WTC11 (cell line): ENCODE measurements around the gene FCRL5.

Source experiments
- CTCF ChIP-seq: fragments of 200-600 bp; IDR thresholded peaks from 2 replicates; pipeline ENCODE4 v1.8.0; 2022; ENCODE audit warnings: antibody characterized with exemption
- MLX ChIP-seq: sonication (generic); formaldehyde crosslinking; IDR thresholded peaks from 2 replicates; pipeline ENCODE4 v1.8.1; 2023; ENCODE audit warnings: mild to moderate bottlenecking, missing genetic modification reagents, moderate library complexity
- SOX15 ChIP-seq: fragments of 250-450 bp; sonication (Bioruptor Pico); IDR thresholded peaks from 2 replicates; pipeline ENCODE4 v1.9.0; 2021; ENCODE audit warnings: mild to moderate bottlenecking
- ZNF138 ChIP-seq: sonication (generic); formaldehyde crosslinking; conservative IDR thresholded peaks from 2 replicates; pipeline ENCODE4 v1.8.1; 2022; ENCODE audit warnings: mild to moderate bottlenecking, moderate library complexity, missing genetic modification reagents
- ZSCAN18 ChIP-seq: fragments of 250-450 bp; sonication (Bioruptor Pico); IDR thresholded peaks from 2 replicates; pipeline ENCODE4 v2.1.2; 2022; ENCODE audit warnings: mild to moderate bottlenecking, moderate library complexity
- TF ChIP-seq, protein P1 (sequence below): sonication (generic); formaldehyde crosslinking; IDR thresholded peaks from 2 replicates; pipeline ENCODE4 v1.8.0; 2022; ENCODE audit warnings: mild to moderate bottlenecking, missing genetic modification reagents

DNA sequence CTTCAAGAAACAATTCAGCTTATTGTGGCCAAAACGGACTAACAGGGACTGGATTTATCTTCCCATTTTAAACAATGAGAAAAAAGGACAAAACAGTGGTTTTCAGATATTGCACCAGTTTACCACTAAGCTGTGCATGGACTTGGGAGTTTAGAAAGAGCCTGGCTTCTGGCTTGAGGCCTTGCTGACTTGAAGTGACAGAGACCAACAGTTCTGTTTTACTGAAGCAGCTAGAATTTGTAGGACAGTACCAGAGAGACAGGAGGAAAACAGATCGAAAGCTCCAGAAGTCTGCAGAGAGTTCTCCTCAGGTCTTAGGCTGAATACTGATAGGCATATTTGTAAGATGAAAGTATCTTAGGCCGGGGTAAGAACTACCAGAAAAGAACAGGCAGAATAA lies 25.1 kb upstream of the FCRL5 start:
- TF ChIP-seq CTCF, result no peak
- no peak for TF ChIP-seq ZSCAN18 (CRISPR knock-in tag)
- no peak for TF ChIP-seq SOX15 (CRISPR knock-in tag)
- TF ChIP-seq MLX (CRISPR knock-in tag), result no peak
- no peak for TF ChIP-seq ZNF138 (CRISPR knock-in tag)
- TF ChIP-seq, protein P1, sequence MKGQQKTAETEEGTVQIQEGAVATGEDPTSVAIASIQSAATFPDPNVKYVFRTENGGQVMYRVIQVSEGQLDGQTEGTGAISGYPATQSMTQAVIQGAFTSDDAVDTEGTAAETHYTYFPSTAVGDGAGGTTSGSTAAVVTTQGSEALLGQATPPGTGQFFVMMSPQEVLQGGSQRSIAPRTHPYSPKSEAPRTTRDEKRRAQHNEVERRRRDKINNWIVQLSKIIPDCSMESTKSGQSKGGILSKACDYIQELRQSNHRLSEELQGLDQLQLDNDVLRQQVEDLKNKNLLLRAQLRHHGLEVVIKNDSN (CRISPR knock-in tag), result no peak
